NCI-H1092 treated with DMSO at 0.1 percent for 48 hours (cell line): Measurements from ENCODE around the gene NEU4.

ENCODE experiments used
- DNase-seq: peaks from one replicate; lab custom pipeline; 2025; lab: John Stamatoyannopoulos, UW

NEU4 gene

GRCh38 chr2:241853651-241854341, 44.8 kb downstream of the NEU4 start:
- no peak for DNase-seq

GRCh38 chr2:241854342-241855244, 45.6 kb downstream of the NEU4 start:
- DNase-seq = no peak

- no peak for DNase-seq
Observed at GRCh38 chr2:241855245-241855887, 46.4 kb downstream of the NEU4 start.

- DNase-seq = no peak
Observed at GRCh38 chr2:241855888-241856422, 47.0 kb downstream of the NEU4 start.

- no peak for DNase-seq
Observed at GRCh38 chr2:241857041-241857541, 48.1 kb downstream of the NEU4 start.

GRCh38 chr2:241857572-241858121, 48.7 kb downstream of the NEU4 start:
- DNase-seq = no peak

GRCh38 chr2:241858206-241859016, 49.4 kb downstream of the NEU4 start, which contains the start of gene PDCD1:
PDCD1 (minus strand) TSS chr2:241858894; CDS start chr2:241858838, 56 bp downstream.
- no peak for DNase-seq

- no peak for DNase-seq
Observed at GRCh38 chr2:241859017-241859435, 50.0 kb downstream of the NEU4 start.

- DNase-seq = no peak
Observed at GRCh38 chr2:241859436-241860183, 50.6 kb downstream of the NEU4 start.

GRCh38 chr2:241860184-241861078, 51.4 kb downstream of the NEU4 start:
- DNase-seq = no peak

- no peak for DNase-seq
Observed at GRCh38 chr2:241861264-241861663, 52.3 kb downstream of the NEU4 start.

- no peak for DNase-seq
Observed at GRCh38 chr2:241862093-241862492, 53.1 kb downstream of the NEU4 start.

- no peak for DNase-seq
Observed at GRCh38 chr2:241862775-241863535, 54.0 kb downstream of the NEU4 start.

- DNase-seq = no peak
Observed at GRCh38 chr2:241863536-241863954, 54.6 kb downstream of the NEU4 start.

GRCh38 chr2:241864168-241864849, 55.3 kb downstream of the NEU4 start:
- no peak for DNase-seq

- DNase-seq = no peak
Observed at GRCh38 chr2:241864850-241865213, 55.8 kb downstream of the NEU4 start.

- DNase-seq = no peak
Observed at GRCh38 chr2:241865416-241865956, 56.5 kb downstream of the NEU4 start.
